ENCODE results near the gene CD164L2. TPM values are rescaled to one million over a fixed set of nuclear protein-coding genes. Genes with fewer than 3 reads are reported as not detected.

The CD164L2 gene
- polyA plus RNA-seq, 1 donor from 2014 or later, result not detected

DNA sequence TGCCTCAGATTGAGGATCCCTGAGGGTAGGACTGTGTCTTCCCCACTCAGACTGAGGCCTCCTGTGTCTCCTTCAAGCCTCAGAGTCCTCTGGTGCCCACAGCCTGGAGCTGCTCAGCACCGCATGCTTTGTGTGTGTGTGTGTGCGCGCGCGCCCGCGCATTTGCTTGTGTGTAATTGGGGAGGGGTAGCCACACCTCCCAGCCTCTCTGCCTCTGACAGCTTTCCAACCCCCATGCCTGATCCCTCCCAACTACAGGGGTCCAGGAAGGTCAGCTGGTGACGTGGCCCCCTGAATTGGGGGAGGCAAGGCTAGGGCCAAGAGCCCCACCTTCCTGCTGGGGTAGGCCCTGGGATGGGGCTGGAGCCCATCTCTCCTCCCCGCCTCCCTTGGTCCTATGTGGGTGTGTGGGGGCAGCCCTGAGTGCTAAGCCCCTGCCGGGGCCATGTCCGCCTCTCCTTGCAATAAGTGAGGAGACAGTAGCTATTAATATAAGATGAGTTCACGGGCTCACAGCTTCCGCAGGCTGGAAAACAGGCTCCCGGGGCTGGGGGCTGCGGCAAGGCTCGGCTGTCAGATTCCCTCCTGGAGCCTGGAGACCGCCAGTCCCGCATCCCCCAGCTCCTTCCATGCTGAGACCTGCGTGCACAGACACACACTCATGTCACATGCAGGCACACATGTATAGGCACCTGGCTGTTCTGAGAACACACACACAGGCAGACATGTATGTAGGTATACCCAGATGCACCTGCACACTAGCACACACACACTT lies 16.3 kb upstream of the CD164L2 start:
- Mint-ChIP-seq H3K27ac (peak overlapping the region in 1 of 3 donors; percentile 37), H3K27me3 (no peaks in the 10 kb centered on the region), H3K4me1 (peaks cover 25 to 29% (median 28%) of the 10 kb centered on the region in 3 donors), H3K36me3 (no peaks in the 10 kb centered on the region), H3K9me3 (no peaks in the 10 kb centered on the region), H3K4me3 (no peak overlapping the region)

DNA sequence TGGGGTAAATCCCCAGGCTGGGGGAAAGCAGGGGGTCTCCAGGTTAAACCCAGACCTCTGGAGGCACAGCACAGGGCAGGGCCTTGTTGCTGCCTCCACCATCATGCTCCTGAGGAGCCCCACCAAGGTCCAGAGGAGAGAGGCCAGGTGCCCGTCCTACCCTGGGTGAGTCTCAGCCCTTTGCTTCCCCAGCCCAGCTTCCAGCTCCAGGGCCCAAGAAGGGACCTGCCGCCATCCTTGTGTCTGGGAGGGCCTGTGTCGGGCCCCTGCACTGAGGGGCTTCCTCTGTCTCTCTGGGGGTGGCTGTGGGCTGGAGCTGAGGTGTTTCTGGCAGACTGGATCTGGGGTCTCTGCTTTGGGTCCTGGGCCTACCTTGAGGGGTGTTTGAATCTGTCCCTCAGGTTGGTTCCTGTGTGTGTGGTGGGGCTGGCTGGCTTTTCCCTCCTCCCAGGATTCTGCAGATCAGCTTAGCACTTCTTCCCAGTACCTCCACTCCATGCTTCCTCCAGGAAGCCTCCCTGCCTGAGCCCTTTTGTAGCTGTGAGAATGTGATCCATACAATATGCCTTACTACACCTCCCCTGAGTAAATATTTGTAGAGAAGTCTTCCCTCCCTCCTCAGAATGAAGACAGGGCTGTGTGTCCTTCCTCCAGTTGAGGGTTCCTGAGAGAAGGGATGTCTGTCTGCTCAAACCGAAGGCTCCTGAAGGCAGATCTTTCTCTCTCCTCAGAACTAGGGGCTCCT lies 15.4 kb upstream of the CD164L2 start:
- H3K9me3 Mint-ChIP-seq, result no peaks in the 10 kb centered on the region
- no peak overlapping the region for H3K4me3 Mint-ChIP-seq
- peak overlapping the region in 2 of 3 donors; percentile 53 to 86 for H3K27ac Mint-ChIP-seq
- H3K36me3 Mint-ChIP-seq, result peaks cover 2% of the 10 kb centered on the region
- no peaks in the 10 kb centered on the region for H3K27me3 Mint-ChIP-seq
- H3K4me1 Mint-ChIP-seq, result peaks cover 17 to 21% (median 20%) of the 10 kb centered on the region in 3 donors

DNA sequence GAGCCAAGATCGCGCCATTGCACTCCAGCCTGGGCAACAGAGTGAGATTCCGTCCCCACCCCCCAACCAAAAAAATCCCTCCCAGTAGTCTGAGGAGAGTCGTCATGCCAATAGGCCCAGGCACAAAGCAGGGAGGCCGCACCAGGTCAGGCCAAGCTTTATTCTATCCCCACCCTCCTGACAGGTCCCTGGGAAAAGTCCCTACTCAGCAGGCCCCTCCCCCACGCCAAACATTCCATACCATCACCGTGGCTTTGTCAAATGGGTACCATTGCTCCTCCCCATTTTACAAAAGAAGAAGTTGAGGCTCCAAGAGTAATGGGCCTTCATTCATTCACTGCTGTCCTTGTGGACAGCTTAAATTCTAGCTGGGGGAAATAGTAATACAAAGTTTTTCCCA lies 14.6 kb upstream of the CD164L2 start:
- H3K36me3 Mint-ChIP-seq, result peaks cover 2% of the 10 kb centered on the region
- H3K4me3 Mint-ChIP-seq, result no peak overlapping the region
- peaks cover 8 to 12% (median 12%) of the 10 kb centered on the region in 3 donors for H3K4me1 Mint-ChIP-seq
- peak overlapping the region in 2 of 3 donors; percentile 53 to 86 for H3K27ac Mint-ChIP-seq
- H3K27me3 Mint-ChIP-seq, result no peaks in the 10 kb centered on the region
- H3K9me3 Mint-ChIP-seq, result no peaks in the 10 kb centered on the region

DNA sequence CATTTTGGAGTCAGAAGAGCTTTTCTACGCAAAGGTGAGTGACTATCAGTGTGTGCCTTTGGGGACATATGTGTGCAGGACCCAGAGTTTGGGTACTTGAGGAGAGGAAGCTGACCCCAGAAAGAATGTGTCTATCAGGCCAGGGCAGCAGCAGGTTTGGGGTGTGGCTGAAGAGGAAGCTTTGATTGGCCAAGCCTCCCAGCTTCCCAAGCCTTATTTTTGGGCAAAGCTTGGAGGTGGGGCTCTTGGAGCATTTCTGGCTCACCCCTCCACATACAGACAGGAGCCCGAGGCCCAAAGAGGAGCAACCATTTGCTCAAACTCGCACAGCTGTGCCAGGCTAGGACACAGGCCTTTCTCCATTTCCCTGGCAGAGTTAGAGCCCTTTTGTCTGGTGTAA lies 14.0 kb upstream of the CD164L2 start:
- H3K9me3 Mint-ChIP-seq, result no peaks in the 10 kb centered on the region
- no peak overlapping the region for H3K4me3 Mint-ChIP-seq
- peaks cover 2% of the 10 kb centered on the region for H3K36me3 Mint-ChIP-seq
- peaks cover 6 to 13% (median 9%) of the 10 kb centered on the region in 3 donors for H3K4me1 Mint-ChIP-seq
- H3K27ac Mint-ChIP-seq, result peak overlapping the region in 2 of 3 donors; percentile 23 to 39
- peaks cover under 1% of the 10 kb centered on the region for H3K27me3 Mint-ChIP-seq

DNA sequence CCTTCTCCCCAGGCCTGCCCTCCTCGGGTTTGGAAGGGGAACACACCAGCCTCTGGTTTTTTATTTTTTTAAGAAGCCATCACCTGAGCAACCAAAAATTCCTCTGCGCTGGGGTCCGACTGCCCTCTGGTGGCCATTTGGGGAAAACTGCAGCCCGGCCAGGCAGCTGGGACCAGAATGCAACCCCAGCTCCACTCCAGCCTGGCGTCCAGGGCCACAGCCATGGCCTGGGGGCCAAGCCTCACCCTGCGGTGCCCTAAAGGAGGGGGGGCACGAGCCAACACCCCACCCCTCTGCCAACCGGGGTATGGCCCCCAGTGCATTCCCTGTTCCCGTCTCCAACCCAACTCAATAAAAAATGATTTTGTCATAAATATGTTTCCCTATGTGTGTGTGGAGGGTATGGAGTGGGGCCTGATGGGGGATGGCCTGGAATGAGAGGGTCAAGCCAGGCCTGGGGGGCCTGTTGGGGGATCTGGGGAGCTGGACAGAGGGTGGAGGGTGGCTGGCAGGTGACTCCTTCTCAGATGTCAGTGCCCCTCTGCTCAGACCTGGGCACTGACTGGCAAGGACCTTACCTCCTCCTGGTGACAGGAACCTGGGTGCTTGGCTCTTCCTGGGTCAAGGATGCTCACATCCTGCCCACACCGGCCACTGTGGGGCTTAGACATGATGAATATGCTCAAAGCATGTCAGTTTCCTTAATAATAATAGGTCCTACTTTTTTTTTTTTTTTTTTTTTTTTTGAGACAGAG lies 12.5 kb upstream of the CD164L2 start:
- no peaks in the 10 kb centered on the region for H3K9me3 Mint-ChIP-seq
- peak overlapping the region in 2 of 3 donors; percentile 50 to 96 for H3K27ac Mint-ChIP-seq
- peaks cover 1% of the 10 kb centered on the region for H3K27me3 Mint-ChIP-seq
- peaks cover 2% of the 10 kb centered on the region for H3K36me3 Mint-ChIP-seq
- peak overlapping the region in 1 of 4 donors; percentile 47 for H3K4me3 Mint-ChIP-seq
- H3K4me1 Mint-ChIP-seq, result peaks cover 6 to 15% (median 11%) of the 10 kb centered on the region in 3 donors

DNA sequence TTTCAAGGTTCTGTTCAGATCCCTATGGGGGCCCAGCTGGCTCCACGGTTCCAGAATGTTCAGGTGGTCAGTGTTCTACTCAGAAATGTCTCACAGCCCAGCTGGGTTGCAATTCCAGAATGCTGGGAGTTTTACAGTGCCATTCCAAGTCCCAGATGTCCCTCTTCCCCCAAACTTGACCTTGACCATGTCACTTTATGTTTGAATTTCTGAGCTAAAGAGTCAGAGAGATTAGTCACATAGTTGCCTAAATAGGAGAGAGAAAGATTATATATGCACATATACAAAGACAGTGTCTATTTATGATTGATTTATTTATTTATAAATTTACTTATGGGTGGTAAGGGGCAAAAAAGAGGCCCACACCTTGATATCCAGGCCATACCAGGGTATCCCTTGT lies 11.8 kb upstream of the CD164L2 start:
- peaks cover 6 to 15% (median 11%) of the 10 kb centered on the region in 3 donors for H3K4me1 Mint-ChIP-seq
- no peaks in the 10 kb centered on the region for H3K9me3 Mint-ChIP-seq
- H3K36me3 Mint-ChIP-seq, result peaks cover 2% of the 10 kb centered on the region
- H3K4me3 Mint-ChIP-seq, result peak overlapping the region in 1 of 4 donors; percentile 47
- H3K27ac Mint-ChIP-seq, result peak overlapping the region in 2 of 3 donors; percentile 50 to 96
- H3K27me3 Mint-ChIP-seq, result peaks cover 3% of the 10 kb centered on the region

DNA sequence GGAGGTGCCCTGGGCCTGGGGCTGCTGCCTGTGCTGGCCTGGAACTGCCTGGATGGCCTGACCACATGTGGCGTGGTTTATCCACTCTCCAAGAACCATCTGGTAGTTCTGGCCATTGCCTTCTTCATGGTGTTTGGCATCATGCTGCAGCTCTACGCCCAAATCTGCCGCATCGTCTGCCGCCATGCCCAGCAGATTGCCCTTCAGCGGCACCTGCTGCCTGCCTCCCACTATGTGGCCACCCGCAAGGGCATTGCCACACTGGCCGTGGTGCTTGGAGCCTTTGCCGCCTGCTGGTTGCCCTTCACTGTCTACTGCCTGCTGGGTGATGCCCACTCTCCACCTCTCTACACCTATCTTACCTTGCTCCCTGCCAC lies 11.1 kb upstream of the CD164L2 start:
- Mint-ChIP-seq H3K27ac (peak overlapping the region; percentile 28 to 96 (median 73)), H3K9me3 (no peaks in the 10 kb centered on the region), H3K36me3 (peaks cover 2% of the 10 kb centered on the region), H3K27me3 (peaks cover 3% of the 10 kb centered on the region), H3K4me3 (peak overlapping the region in 3 of 4 donors; percentile 47 to 80 (median 49)), H3K4me1 (peaks cover 6 to 15% (median 11%) of the 10 kb centered on the region in 3 donors)

DNA sequence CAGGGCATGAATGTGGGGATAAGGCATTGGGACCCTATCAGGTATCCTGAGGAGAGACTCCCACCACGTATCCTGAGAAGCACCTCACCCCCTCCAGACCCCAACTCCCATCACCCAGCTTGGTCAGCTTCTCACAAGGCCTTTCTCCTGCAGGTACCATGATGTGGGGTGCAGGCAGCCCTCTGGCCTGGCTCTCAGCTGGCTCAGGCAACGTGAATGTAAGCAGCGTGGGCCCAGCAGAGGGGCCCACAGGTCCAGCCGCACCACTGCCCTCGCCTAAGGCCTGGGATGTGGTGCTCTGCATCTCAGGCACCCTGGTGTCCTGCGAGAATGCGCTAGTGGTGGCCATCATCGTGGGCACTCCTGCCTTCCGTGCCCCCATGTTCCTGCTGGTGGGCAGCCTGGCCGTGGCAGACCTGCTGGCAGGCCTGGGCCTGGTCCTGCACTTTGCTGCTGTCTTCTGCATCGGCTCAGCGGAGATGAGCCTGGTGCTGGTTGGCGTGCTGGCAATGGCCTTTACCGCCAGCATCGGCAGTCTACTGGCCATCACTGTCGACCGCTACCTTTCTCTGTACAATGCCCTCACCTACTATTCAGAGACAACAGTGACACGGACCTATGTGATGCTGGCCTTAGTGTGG lies 10.6 kb upstream of the CD164L2 start:
- Mint-ChIP-seq H3K27me3 (peaks cover 3% of the 10 kb centered on the region), H3K4me3 (peak overlapping the region; percentile 35 to 87 (median 58)), H3K36me3 (peaks cover 2% of the 10 kb centered on the region), H3K27ac (peak overlapping the region in 2 of 3 donors; percentile 92 to 96), H3K4me1 (peaks cover 6 to 15% (median 11%) of the 10 kb centered on the region in 3 donors), H3K9me3 (no peaks in the 10 kb centered on the region)

DNA sequence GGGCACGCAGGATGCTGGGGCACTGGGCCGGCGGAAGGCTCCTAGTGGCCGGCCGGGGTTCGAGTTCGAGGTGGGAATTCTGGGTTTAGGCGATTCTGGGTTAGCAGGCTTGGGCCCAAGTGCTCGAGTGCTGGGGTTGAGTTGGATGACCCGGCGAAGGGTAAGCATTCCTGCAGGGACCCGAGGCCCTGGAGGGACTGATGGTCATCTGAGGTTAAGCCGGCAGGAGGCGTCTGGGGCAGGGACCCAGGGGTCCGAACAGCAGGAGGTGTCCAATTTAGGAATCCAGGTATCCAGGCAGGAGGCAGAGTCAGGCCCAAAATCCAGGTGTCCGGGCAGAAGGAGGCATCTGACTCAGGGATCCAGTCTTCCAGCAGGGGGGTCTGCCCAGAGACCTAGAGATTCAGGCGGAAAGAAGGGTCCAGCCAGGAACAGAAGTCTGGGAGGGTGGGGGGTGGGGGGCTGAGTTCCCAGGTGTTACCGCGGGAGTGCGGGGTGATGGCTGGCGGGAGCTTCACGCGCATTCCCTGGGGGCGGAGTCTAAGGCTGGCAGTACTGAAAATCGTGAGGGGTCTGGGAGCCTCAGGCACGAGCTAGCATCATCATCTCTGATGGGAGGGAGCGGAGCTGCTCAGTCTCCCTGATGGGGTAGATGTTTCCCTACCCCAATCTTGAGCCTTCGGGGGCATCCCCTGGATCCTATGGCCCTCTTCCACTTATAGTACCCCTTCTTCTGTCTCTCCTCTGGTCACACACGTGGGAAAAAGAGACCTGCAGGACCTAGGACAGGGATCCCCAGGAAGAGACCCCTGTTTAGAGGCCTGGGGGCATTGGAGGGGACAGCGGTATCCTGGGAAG lies 9.9 kb upstream of the CD164L2 start:
- H3K36me3 Mint-ChIP-seq, result peaks cover 2% of the 10 kb centered on the region
- H3K4me1 Mint-ChIP-seq, result peaks cover 9 to 15% (median 11%) of the 10 kb centered on the region in 3 donors
- peak overlapping the region; percentile 29 to 89 (median 80) for H3K4me3 Mint-ChIP-seq
- H3K27ac Mint-ChIP-seq, result peak overlapping the region; percentile 3 to 92 (median 84)
- H3K27me3 Mint-ChIP-seq, result peaks cover 7% of the 10 kb centered on the region
- no peaks in the 10 kb centered on the region for H3K9me3 Mint-ChIP-seq

DNA sequence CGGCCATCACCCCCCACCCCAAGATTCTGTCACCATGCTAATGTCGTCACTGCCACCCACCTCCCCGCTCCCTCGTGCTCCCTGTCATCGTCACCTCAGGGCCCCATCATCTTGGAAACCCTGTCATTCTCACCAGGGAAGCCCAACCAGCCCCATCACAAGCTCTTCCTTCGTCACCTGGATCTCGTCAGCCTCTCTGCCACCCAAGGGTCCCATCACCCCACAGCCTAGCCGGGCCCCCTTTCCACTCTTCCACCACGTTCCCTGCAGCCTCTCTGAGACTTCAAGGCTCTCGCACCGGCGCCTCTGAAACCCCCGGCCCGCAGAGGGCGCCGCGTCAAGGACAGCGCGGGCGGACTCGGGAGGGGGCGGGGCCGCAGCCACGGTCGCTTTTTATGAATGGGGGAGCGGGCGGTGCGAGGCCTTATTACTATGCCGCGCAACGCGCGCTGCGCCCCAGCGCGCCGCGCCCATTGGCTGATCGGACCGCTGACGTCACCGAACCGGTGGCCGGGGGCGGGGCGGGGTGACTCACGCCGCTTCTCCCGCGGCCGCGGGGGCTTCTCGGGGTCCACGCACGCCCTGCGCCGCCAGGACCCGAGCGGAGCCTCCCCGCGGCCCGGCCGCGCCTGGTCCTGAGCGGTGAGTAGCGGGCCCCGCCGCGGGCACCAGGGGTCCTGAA lies 9.1 kb upstream of the CD164L2 start, which contains the start of gene GPR3:
TSS of gene GPR3 (plus strand) at position 527 of the 682 bp plus-strand sequence. CDS start 1,177 bp downstream, outside the sequence.
- Mint-ChIP-seq H3K4me1 (peaks cover 9 to 15% (median 11%) of the 10 kb centered on the region in 3 donors), H3K27ac (peak within 1 kb of the TSS; percentile 3 to 92 (median 84)), H3K4me3 (peak within 1 kb of the TSS; percentile 29 to 89 (median 80)), H3K36me3 (peaks cover 2% of the 10 kb centered on the region), H3K27me3 (peaks cover 7% of the 10 kb centered on the region), H3K9me3 (no peaks in the 10 kb centered on the region)

DNA sequence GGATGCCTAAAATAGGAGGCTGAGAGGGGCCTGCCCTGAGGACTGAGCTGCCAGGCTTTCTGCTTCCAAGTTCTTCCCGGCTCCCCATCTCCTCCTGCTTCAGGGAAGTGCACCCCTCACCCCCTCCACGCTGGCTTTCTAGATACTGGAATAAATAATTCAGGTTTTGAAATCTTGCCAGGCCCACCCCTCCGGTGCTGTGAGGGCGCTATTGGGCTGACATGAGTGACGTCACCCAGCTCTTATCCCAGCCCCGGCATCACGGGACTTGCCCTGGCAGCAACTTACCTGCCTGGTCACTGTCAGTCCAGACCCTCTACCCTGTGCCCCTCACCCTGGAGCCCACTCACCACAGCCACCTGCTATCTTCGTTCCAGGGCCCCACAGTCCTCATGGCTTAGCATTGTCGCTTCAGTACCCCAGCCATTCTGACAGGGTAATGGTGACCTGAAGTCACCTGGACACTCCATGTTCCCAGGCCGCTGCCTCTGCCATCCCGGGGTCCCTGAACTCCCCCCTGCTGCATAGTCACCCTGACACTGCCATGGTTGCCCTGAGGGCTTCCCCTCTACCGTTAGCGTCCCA lies 8.5 kb upstream of the CD164L2 start:
- H3K4me3 Mint-ChIP-seq, result peak overlapping the region in 3 of 4 donors; percentile 6 to 89 (median 72)
- H3K4me1 Mint-ChIP-seq, result peaks cover 9 to 15% (median 11%) of the 10 kb centered on the region in 3 donors
- peaks cover 7% of the 10 kb centered on the region for H3K27me3 Mint-ChIP-seq
- H3K27ac Mint-ChIP-seq, result peak overlapping the region in 2 of 3 donors; percentile 3 to 92
- peaks cover 2% of the 10 kb centered on the region for H3K36me3 Mint-ChIP-seq
- H3K9me3 Mint-ChIP-seq, result no peaks in the 10 kb centered on the region

DNA sequence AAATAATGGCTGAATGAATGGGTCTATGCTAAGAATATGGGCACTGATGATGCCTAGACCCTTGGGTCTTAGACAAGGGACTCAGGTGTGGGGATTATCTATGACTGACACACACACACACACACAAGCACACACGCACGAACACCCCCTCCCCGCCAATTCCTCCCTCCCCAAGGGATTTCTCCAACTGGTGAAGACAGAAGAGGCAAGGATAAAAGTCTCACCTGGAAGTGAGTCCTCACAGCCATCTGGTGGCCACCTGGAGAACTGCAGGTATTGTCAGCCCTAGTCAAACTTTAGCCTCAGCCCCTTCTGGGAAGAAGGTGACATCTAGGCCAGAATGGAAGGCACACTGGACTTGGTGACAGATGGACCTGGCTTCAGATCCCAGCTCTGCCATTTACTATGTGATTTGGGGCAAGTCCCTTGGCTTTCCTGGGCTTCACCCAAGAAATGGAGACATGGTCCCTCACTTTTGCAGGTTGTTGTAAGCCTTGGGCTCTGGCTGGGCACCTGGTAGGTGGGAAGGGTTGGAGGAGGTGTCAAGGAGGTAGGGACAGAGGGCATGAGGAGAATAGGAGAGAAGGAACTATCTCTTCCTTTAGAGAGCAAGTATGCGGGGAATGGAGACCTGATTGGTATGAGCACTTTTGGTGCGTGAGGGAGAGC lies 5.3 kb upstream of the CD164L2 start:
- H3K27me3 Mint-ChIP-seq, result peaks cover 7% of the 10 kb centered on the region
- peak overlapping the region in 1 of 3 donors; percentile 65 for H3K27ac Mint-ChIP-seq
- peaks cover 4 to 9% (median 9%) of the 10 kb centered on the region in 3 donors for H3K4me1 Mint-ChIP-seq
- H3K36me3 Mint-ChIP-seq, result no peaks in the 10 kb centered on the region
- no peaks in the 10 kb centered on the region for H3K9me3 Mint-ChIP-seq
- H3K4me3 Mint-ChIP-seq, result no peak overlapping the region
